Activated naive CD8-positive, alpha-beta T cell treated with anti-CD3 and anti-CD28 coated beads for 36 hours (primary cell): ENCODE results near the gene GNG13. TPM values are rescaled to one million over a fixed set of nuclear protein-coding genes. Genes with fewer than 3 reads are reported as not detected.

ENCODE experiments used
- DNase-seq: peaks from one replicate; pipeline ENCODE4 v3.0.0; 2021
- H3K27ac Mint-ChIP-seq: one replicate; pipeline ENCODE4 v1.8.0; 2022; ENCODE audit warnings: mild to moderate bottlenecking, moderate library complexity, mixed read lengths
- H3K27me3 Mint-ChIP-seq: one replicate; pipeline ENCODE4 v1.8.0; 2022; ENCODE audit warnings: mild to moderate bottlenecking, mixed read lengths
- H3K36me3 Mint-ChIP-seq: one replicate; pipeline ENCODE4 v1.8.0; 2021; ENCODE audit warnings: mild to moderate bottlenecking, mixed read lengths
- H3K4me1 Mint-ChIP-seq: one replicate; pipeline ENCODE4 v1.8.0; 2021; ENCODE audit warnings: mixed read lengths
- H3K4me3 Mint-ChIP-seq: one replicate; pipeline ENCODE4 v1.8.0; 2022; ENCODE audit warnings: mild to moderate bottlenecking, moderate library complexity, mixed read lengths
- H3K9me3 Mint-ChIP-seq: one replicate; pipeline ENCODE4 v1.8.0; 2022; ENCODE audit warnings: mixed read lengths
- total RNA-seq, 2 experiments: library from RNA; stranded (reverse); gene quantifications; one replicate each; pipeline ENCODE4 v1.2.3, GENCODE V29; 2021

GNG13 gene
- total RNA-seq, 2 experiments from 2014 or later = not detected

GRCh38 chr16:772959-773358, 27.6 kb downstream of the GNG13 start:
- no peaks in the 10 kb centered on the region for H3K9me3 Mint-ChIP-seq

GRCh38 chr16:770411-770810, 30.1 kb downstream of the GNG13 start:
- no peak for DNase-seq
- Mint-ChIP-seq H3K36me3 (no peaks in the 10 kb centered on the region), H3K4me3 (no peak overlapping the region), H3K27me3 (no peaks in the 10 kb centered on the region), H3K9me3 (no peaks in the 10 kb centered on the region), H3K4me1 (no peaks in the 10 kb centered on the region), H3K27ac (no peak overlapping the region)

More at GRCh38 chr16:772959-773358, 27.6 kb downstream of the GNG13 start:
- no peak overlapping the region for H3K4me3 Mint-ChIP-seq
- no peaks in the 10 kb centered on the region for H3K4me1 Mint-ChIP-seq
- H3K36me3 Mint-ChIP-seq = no peaks in the 10 kb centered on the region
- H3K27ac Mint-ChIP-seq = no peak overlapping the region
- no peak for DNase-seq
- peaks cover 12% of the 10 kb centered on the region for H3K27me3 Mint-ChIP-seq

GRCh38 chr16:769934-770333, 30.6 kb downstream of the GNG13 start:
- H3K4me1 Mint-ChIP-seq = no peaks in the 10 kb centered on the region
- no peaks in the 10 kb centered on the region for H3K9me3 Mint-ChIP-seq
- DNase-seq = no peak
- no peak overlapping the region for H3K27ac Mint-ChIP-seq
- H3K27me3 Mint-ChIP-seq = no peaks in the 10 kb centered on the region
- H3K36me3 Mint-ChIP-seq = no peaks in the 10 kb centered on the region
- H3K4me3 Mint-ChIP-seq = no peak overlapping the region

GRCh38 chr16:769184-769784, 31.2 kb downstream of the GNG13 start:
- no peak for DNase-seq
- no peak overlapping the region for H3K4me3 Mint-ChIP-seq
- no peaks in the 10 kb centered on the region for H3K9me3 Mint-ChIP-seq

GRCh38 chr16:768428-768827, 32.1 kb downstream of the GNG13 start:
- H3K36me3 Mint-ChIP-seq = no peaks in the 10 kb centered on the region
- no peaks in the 10 kb centered on the region for H3K4me1 Mint-ChIP-seq
- no peak overlapping the region for H3K27ac Mint-ChIP-seq
- no peaks in the 10 kb centered on the region for H3K27me3 Mint-ChIP-seq
- DNase-seq = no peak
- no peak overlapping the region for H3K4me3 Mint-ChIP-seq
- H3K9me3 Mint-ChIP-seq = no peaks in the 10 kb centered on the region

More at GRCh38 chr16:769184-769784, 31.2 kb downstream of the GNG13 start:
- Mint-ChIP-seq H3K27me3 (no peaks in the 10 kb centered on the region), H3K4me1 (no peaks in the 10 kb centered on the region), H3K36me3 (no peaks in the 10 kb centered on the region), H3K27ac (no peak overlapping the region)

GRCh38 chr16:767743-768235, 32.7 kb downstream of the GNG13 start:
- no peak for DNase-seq
- Mint-ChIP-seq H3K9me3 (no peaks in the 10 kb centered on the region), H3K4me1 (no peaks in the 10 kb centered on the region), H3K27me3 (no peaks in the 10 kb centered on the region), H3K4me3 (no peak overlapping the region), H3K27ac (no peak overlapping the region), H3K36me3 (no peaks in the 10 kb centered on the region)

GRCh38 chr16:766820-767640, 33.5 kb downstream of the GNG13 start:
- Mint-ChIP-seq H3K9me3 (no peaks in the 10 kb centered on the region), H3K27ac (no peak overlapping the region), H3K27me3 (no peaks in the 10 kb centered on the region), H3K36me3 (no peaks in the 10 kb centered on the region), H3K4me1 (no peaks in the 10 kb centered on the region), H3K4me3 (no peak overlapping the region)
- DNase-seq = no peak

GRCh38 chr16:766008-766819, 34.3 kb downstream of the GNG13 start:
- no peak for DNase-seq
- H3K27me3 Mint-ChIP-seq = no peaks in the 10 kb centered on the region
- H3K27ac Mint-ChIP-seq = no peak overlapping the region
- no peaks in the 10 kb centered on the region for H3K36me3 Mint-ChIP-seq
- H3K9me3 Mint-ChIP-seq = no peaks in the 10 kb centered on the region
- H3K4me3 Mint-ChIP-seq = no peak overlapping the region
- no peaks in the 10 kb centered on the region for H3K4me1 Mint-ChIP-seq

- Mint-ChIP-seq H3K4me1 (no peaks in the 10 kb centered on the region), H3K4me3 (no peak overlapping the region), H3K27ac (no peak overlapping the region), H3K9me3 (no peaks in the 10 kb centered on the region), H3K27me3 (no peaks in the 10 kb centered on the region), H3K36me3 (no peaks in the 10 kb centered on the region)
- DNase-seq = no peak
Measured at GRCh38 chr16:765488-765865, 35.1 kb downstream of the GNG13 start.

GRCh38 chr16:764848-765487, 35.6 kb downstream of the GNG13 start:
- Mint-ChIP-seq H3K9me3 (no peaks in the 10 kb centered on the region), H3K4me1 (no peaks in the 10 kb centered on the region), H3K27me3 (no peaks in the 10 kb centered on the region), H3K36me3 (no peaks in the 10 kb centered on the region), H3K27ac (no peak overlapping the region), H3K4me3 (no peak overlapping the region)
- DNase-seq = no peak

GRCh38 chr16:764184-764750, 36.3 kb downstream of the GNG13 start:
- Mint-ChIP-seq H3K27me3 (no peaks in the 10 kb centered on the region), H3K9me3 (no peaks in the 10 kb centered on the region), H3K27ac (no peak overlapping the region), H3K4me1 (no peaks in the 10 kb centered on the region), H3K4me3 (no peak overlapping the region), H3K36me3 (no peaks in the 10 kb centered on the region)
- no peak for DNase-seq

- H3K27me3 Mint-ChIP-seq = no peaks in the 10 kb centered on the region
- no peaks in the 10 kb centered on the region for H3K9me3 Mint-ChIP-seq
- no peaks in the 10 kb centered on the region for H3K36me3 Mint-ChIP-seq
- no peak for DNase-seq
- no peaks in the 10 kb centered on the region for H3K4me1 Mint-ChIP-seq
- no peak overlapping the region for H3K4me3 Mint-ChIP-seq
- H3K27ac Mint-ChIP-seq = no peak overlapping the region
Measured at GRCh38 chr16:763369-764183, 37.0 kb downstream of the GNG13 start.

GRCh38 chr16:762595-763268, 37.8 kb downstream of the GNG13 start:
- no peaks in the 10 kb centered on the region for H3K36me3 Mint-ChIP-seq
- no peaks in the 10 kb centered on the region for H3K4me1 Mint-ChIP-seq
- peaks cover under 1% of the 10 kb centered on the region for H3K27me3 Mint-ChIP-seq
- no peak for DNase-seq
- H3K4me3 Mint-ChIP-seq = no peak overlapping the region
- H3K9me3 Mint-ChIP-seq = no peaks in the 10 kb centered on the region
- no peak overlapping the region for H3K27ac Mint-ChIP-seq
